HuH-7.5 (cell line): Measurements from ENCODE around the gene ID2.
"Not testable (repeated sequence)": the region's sequence is repeated elsewhere in the genome, so short reads cannot be mapped to it uniquely, and the experiment has no call there.

Experiments used
- DNase-seq: peaks from one replicate; pipeline ENCODE4 v3.0.0; 2011; ENCODE audit warnings: low spot score

ID2 gene

GRCh38 chr2:8685697-8686358, 4.0 kb downstream of the ID2 start:
- peak; percentile 74 for DNase-seq

GRCh38 chr2:8691859-8692437, 10.1 kb downstream of the ID2 start:
- no peak for DNase-seq

GRCh38 chr2:8692783-8693156, 10.9 kb downstream of the ID2 start:
- no peak for DNase-seq

- peak; percentile 64 for DNase-seq
Measured at GRCh38 chr2:8693157-8693821, 11.4 kb downstream of the ID2 start.

- no peak for DNase-seq
Measured at GRCh38 chr2:8694737-8695136, 12.9 kb downstream of the ID2 start.

GRCh38 chr2:8697190-8697589, 15.3 kb downstream of the ID2 start:
- DNase-seq = no peak

GRCh38 chr2:8699839-8700238, 18.0 kb downstream of the ID2 start:
- no peak for DNase-seq

- no peak for DNase-seq
Measured at GRCh38 chr2:8701681-8702379, 20.0 kb downstream of the ID2 start.

GRCh38 chr2:8704906-8705305, 23.1 kb downstream of the ID2 start:
- no peak for DNase-seq

GRCh38 chr2:8709611-8710010, 27.8 kb downstream of the ID2 start:
- no peak for DNase-seq

- no peak for DNase-seq
Measured at GRCh38 chr2:8710951-8711350, 29.1 kb downstream of the ID2 start.

- no peak for DNase-seq
Measured at GRCh38 chr2:8714283-8714682, 32.4 kb downstream of the ID2 start.

- DNase-seq = no peak
Measured at GRCh38 chr2:8714971-8715370, 33.1 kb downstream of the ID2 start.

GRCh38 chr2:8719528-8719927, 37.7 kb downstream of the ID2 start:
- no peak for DNase-seq

- no peak for DNase-seq
Measured at GRCh38 chr2:8720741-8721140, 38.9 kb downstream of the ID2 start.

- no peak for DNase-seq
Measured at GRCh38 chr2:8721410-8721809, 39.6 kb downstream of the ID2 start.

GRCh38 chr2:8722986-8723385, 41.1 kb downstream of the ID2 start:
- DNase-seq = no peak

- DNase-seq = no peak
Measured at GRCh38 chr2:8725838-8726237, 44.0 kb downstream of the ID2 start.

- DNase-seq = no peak
Measured at GRCh38 chr2:8728305-8729015, 46.6 kb downstream of the ID2 start.

- not testable (repeated sequence) for DNase-seq
Measured at GRCh38 chr2:8729101-8729500, 47.2 kb downstream of the ID2 start.

- no peak for DNase-seq
Measured at GRCh38 chr2:8729939-8730338, 48.1 kb downstream of the ID2 start.

GRCh38 chr2:8732601-8733000, 50.7 kb downstream of the ID2 start:
- no peak for DNase-seq
